ENCODE data around the gene OSTC. TPM values are rescaled to one million over a fixed set of nuclear protein-coding genes. Genes with fewer than 3 reads are reported as not detected.

Gene OSTC
- total and polyA plus RNA-seq, 2 of the 13 experiments (the other 11 are each of a cell fraction or from before 2014, with no cell fraction given) = 208 to 380 TPM

DNA sequence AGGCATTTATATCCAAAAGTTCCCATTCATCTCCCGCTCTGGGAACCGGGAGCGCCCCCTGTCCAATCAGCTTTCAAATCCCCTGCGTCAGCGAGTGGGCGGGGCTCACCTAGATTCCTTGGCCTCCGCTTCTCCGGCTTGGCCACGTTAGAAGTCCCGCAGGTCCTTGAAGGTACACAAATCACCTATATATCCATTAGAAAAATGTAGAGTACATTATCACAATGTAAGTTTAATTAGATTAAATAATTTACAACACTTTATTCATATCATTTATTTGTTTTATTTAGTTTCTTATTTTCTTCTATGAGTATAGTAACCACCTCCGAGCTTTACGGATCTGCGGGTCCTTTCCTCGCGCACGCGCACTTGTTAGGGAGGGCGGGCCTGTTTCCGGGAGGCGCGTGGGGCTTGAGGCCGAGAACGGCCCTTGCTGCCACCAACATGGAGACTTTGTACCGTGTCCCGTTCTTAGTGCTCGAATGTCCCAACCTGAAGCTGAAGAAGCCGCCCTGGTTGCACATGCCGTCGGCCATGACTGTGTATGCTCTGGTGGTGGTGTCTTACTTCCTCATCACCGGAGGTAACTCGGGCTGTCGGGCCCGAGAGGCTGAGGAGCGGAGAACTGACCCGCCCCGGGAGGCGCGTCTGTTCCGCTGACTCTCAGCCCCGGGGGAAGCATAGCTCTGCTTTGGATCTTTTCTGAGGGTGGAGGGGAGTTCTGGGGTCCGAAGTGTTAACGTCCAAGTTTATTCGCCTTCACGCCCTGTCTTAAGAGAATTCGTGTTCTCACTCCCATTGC is at the start of gene OSTC (continued):
- TF ChIP-seq, protein P1, sequence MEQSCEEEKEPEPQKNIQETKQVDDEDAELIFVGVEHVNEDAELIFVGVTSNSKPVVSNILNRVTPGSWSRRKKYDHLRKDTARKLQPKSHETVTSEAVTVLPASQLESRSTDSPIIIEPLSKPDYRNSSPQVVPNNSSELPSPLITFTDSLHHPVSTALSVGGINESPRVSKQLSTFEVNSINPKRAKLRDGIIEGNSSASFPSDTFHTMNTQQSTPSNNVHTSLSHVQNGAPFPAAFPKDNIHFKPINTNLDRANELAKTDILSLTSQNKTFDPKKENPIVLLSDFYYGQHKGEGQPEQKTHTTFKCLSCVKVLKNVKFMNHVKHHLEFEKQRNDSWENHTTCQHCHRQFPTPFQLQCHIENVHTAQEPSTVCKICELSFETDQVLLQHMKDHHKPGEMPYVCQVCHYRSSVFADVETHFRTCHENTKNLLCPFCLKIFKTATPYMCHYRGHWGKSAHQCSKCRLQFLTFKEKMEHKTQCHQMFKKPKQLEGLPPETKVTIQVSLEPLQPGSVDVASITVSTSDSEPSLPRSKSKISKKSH (CRISPR knock-in tag; IDR thresholded peaks at IDR 0.05; ENCODE audit: borderline replicate concordance) = no peak
- TF ChIP-seq, protein P2, sequence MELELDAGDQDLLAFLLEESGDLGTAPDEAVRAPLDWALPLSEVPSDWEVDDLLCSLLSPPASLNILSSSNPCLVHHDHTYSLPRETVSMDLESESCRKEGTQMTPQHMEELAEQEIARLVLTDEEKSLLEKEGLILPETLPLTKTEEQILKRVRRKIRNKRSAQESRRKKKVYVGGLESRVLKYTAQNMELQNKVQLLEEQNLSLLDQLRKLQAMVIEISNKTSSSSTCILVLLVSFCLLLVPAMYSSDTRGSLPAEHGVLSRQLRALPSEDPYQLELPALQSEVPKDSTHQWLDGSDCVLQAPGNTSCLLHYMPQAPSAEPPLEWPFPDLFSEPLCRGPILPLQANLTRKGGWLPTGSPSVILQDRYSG (CRISPR knock-in tag; IDR thresholded peaks at IDR 0.05) = 0 out of 2 replicates have a peak, but pooled peaks have one; percentile 47
- TF ChIP-seq NR2F2 (IDR thresholded peaks at IDR 0.05; ENCODE audit: borderline replicate concordance, low read depth) (no peak), ZNF264 (CRISPR knock-in tag; IDR thresholded peaks at IDR 0.05) (peak; percentile 64; the same call in 1 of the 2 replicates), ZNF296 (CRISPR knock-in tag; conservative IDR thresholded peaks at IDR 0.05) (no peak), MIER3 (CRISPR knock-in tag; IDR thresholded peaks at IDR 0.05; ENCODE audit: borderline replicate concordance) (no peak; the same call in 1 of the 2 replicates), ZNF10 (CRISPR knock-in tag; IDR thresholded peaks at IDR 0.05; ENCODE audit: borderline replicate concordance, low read depth) (no peak)
- TF ChIP-seq, protein P3, sequence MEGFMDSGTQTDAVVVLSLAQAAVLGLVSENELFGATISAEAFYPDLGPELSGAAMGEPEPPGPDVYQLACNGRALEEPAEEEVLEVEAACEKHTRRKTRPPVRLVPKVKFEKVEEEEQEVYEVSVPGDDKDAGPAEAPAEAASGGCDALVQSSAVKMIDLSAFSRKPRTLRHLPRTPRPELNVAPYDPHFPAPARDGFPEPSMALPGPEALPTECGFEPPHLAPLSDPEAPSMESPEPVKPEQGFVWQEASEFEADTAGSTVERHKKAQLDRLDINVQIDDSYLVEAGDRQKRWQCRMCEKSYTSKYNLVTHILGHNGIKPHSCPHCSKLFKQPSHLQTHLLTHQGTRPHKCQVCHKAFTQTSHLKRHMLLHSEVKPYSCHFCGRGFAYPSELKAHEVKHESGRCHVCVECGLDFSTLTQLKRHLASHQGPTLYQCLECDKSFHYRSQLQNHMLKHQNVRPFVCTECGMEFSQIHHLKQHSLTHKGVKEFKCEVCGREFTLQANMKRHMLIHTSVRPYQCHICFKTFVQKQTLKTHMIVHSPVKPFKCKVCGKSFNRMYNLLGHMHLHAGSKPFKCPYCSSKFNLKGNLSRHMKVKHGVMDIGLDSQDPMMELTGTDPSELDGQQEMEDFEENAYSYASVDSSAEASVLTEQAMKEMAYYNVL (CRISPR knock-in tag; IDR thresholded peaks at IDR 0.05; ENCODE audit: borderline replicate concordance) = 0 out of 2 replicates have a peak, but pooled peaks have one; percentile 52
- TF ChIP-seq, protein P4, sequence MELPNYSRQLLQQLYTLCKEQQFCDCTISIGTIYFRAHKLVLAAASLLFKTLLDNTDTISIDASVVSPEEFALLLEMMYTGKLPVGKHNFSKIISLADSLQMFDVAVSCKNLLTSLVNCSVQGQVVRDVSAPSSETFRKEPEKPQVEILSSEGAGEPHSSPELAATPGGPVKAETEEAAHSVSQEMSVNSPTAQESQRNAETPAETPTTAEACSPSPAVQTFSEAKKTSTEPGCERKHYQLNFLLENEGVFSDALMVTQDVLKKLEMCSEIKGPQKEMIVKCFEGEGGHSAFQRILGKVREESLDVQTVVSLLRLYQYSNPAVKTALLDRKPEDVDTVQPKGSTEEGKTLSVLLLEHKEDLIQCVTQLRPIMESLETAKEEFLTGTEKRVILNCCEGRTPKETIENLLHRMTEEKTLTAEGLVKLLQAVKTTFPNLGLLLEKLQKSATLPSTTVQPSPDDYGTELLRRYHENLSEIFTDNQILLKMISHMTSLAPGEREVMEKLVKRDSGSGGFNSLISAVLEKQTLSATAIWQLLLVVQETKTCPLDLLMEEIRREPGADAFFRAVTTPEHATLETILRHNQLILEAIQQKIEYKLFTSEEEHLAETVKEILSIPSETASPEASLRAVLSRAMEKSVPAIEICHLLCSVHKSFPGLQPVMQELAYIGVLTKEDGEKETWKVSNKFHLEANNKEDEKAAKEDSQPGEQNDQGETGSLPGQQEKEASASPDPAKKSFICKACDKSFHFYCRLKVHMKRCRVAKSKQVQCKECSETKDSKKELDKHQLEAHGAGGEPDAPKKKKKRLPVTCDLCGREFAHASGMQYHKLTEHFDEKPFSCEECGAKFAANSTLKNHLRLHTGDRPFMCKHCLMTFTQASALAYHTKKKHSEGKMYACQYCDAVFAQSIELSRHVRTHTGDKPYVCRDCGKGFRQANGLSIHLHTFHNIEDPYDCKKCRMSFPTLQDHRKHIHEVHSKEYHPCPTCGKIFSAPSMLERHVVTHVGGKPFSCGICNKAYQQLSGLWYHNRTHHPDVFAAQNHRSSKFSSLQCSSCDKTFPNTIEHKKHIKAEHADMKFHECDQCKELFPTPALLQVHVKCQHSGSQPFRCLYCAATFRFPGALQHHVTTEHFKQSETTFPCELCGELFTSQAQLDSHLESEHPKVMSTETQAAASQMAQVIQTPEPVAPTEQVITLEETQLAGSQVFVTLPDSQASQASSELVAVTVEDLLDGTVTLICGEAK (IDR thresholded peaks at IDR 0.05) = no peak
- TF ChIP-seq, protein P4 (CRISPR knock-in tag; IDR thresholded peaks at IDR 0.05) = peak; percentile 55; the same call in 1 of the 2 replicates
- TF ChIP-seq, protein P5, sequence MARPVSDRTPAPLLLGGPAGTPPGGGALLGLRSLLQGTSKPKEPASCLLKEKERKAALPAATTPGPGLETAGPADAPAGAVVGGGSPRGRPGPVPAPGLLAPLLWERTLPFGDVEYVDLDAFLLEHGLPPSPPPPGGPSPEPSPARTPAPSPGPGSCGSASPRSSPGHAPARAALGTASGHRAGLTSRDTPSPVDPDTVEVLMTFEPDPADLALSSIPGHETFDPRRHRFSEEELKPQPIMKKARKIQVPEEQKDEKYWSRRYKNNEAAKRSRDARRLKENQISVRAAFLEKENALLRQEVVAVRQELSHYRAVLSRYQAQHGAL (CRISPR knock-in tag; IDR thresholded peaks at IDR 0.05; ENCODE audit: not compliant biosample characterization) = peak; percentile 51

Measured in HepG2 (cell line).